Hepatocyte (in vitro differentiated cells): ENCODE results near the gene DEK.

Experiments used
- CTCF ChIP-seq: fragments of 200-600 bp; sonication (generic); IDR thresholded peaks from 2 replicates; pipeline ENCODE4 v1.5.1; 2016; ENCODE audit warnings: antibody characterized with exemption, mild to moderate bottlenecking; ENCODE audit not compliant: poor library complexity
- EZH2 ChIP-seq: fragments of 200-600 bp; sonication (generic); IDR thresholded peaks from 2 replicates; pipeline ENCODE4 v1.6.1; 2016; ENCODE audit warnings: antibody characterized with exemption, mild to moderate bottlenecking, borderline replicate concordance

GRCh38 chr6:18279422-18279821 is 15.1 kb upstream of the DEK start:
- TF ChIP-seq CTCF (no peak), EZH2 (no peak)
